ENCODE measurements around the gene NUB1. TPM values are rescaled to one million over a fixed set of nuclear protein-coding genes. Genes with fewer than 3 reads are reported as not detected.

NUB1 gene
- total RNA-seq, 1 experiment from 2014 or later: 48.5 TPM

DNA sequence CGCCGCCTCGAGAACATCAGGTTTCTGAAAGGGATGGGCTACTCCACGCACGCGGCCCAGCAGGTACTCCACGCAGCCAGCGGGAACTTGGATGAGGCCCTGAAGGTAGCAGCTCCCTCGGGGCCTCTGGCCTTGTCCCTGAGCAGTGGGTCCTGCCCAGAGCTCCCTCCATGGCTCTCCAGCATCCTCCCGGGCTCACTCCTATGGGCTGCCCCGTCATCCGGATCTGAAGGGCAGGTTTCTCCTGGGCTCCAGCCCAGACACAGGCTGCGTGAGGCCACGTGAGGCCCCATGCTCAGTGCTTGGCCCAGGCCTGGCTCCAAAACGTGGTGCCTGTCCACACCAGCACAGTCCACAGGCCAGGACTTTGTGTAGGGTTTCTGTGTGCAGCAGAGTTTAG lies 32.5 kb downstream of the NUB1 start:
- H3K4me1 ChIP-seq (ENCODE audit: insufficient read depth, low read length): no peaks in the 10 kb centered on the region
- H4K91ac ChIP-seq (ENCODE audit: insufficient read length, low read depth, low read length): no peak overlapping the region
- no peak overlapping the region for H3K18ac ChIP-seq (ENCODE audit: insufficient read length, low read depth, low read length)
- no peak overlapping the region for H3K4ac ChIP-seq (ENCODE audit: low read depth, low read length)
- no peak overlapping the region for H3K4me2 ChIP-seq (ENCODE audit: insufficient read depth, insufficient read length, low read length)
- H3K36me3 Mint-ChIP-seq (ENCODE audit: insufficient read depth in 1 of 3, low read depth in 3 of 3): peaks cover 5 to 57% (median 44%) of the 10 kb centered on the region in 3 experiments
- no peak overlapping the region for H3K9ac ChIP-seq (ENCODE audit: extremely low read depth, insufficient read length, low read length)
- no peak overlapping the region for H3K56ac ChIP-seq (ENCODE audit: insufficient read length, low read depth, low read length)
- no peaks in the 10 kb centered on the region for H3K27me3 ChIP-seq (ENCODE audit: insufficient read depth, low read length)
- no peak overlapping the region for H2AK5ac ChIP-seq (ENCODE audit: insufficient read length, low read length)
- WGBS (ENCODE audit: extremely low coverage, insufficient read length, low lambda C conversion rate): no CpG with 5 or more reads among the region's 15 CpGs
- H3T11ph ChIP-seq (ENCODE audit: low read length): no peak overlapping the region
- peak; percentile 24 for DNase-seq
- no peaks in the 10 kb centered on the region for H3K79me2 ChIP-seq (ENCODE audit: insufficient read depth, low read length)
- H4K5ac ChIP-seq (ENCODE audit: insufficient read length, low read depth, low read length): no peak overlapping the region
- H3K4me3 Mint-ChIP-seq: no peak overlapping the region
- peak overlapping the region in 1 of 3 experiments; percentile 66; a peak in 1 of 7 replicates for H3K27ac Mint-ChIP-seq
- peaks cover 18 to 21% of the 10 kb centered on the region in 2 experiments for H3K4me1 Mint-ChIP-seq
- H2BK5ac ChIP-seq (ENCODE audit: insufficient read length, low read length): no peak overlapping the region
- H4K20me1 ChIP-seq (ENCODE audit: control insufficient read depth, insufficient read depth, insufficient read length): peaks cover 1% of the 10 kb centered on the region
- H4K8ac ChIP-seq (replicated peaks; ENCODE audit: insufficient read length, low read depth, low read length): no peak overlapping the region
- no peaks in the 10 kb centered on the region for H3K79me1 ChIP-seq (ENCODE audit: insufficient read depth, low read depth, low read length, poor library complexity, severe bottlenecking)
- H3K27me3 Mint-ChIP-seq (ENCODE audit: low read depth): no peaks in the 10 kb centered on the region; the same call in 1 of the 2 replicates
- no peak overlapping the region for H2BK15ac ChIP-seq (ENCODE audit: low read depth, low read length)
- no peak overlapping the region for H3K27ac ChIP-seq (ENCODE audit: insufficient read length, low read depth, low read length)
- H2BK120ac ChIP-seq (ENCODE audit: low read depth, low read length, poor library complexity, severe bottlenecking): no peak overlapping the region
- H3K23me2 ChIP-seq (ENCODE audit: insufficient read length, low read depth, low read length, poor library complexity, severe bottlenecking): no peaks in the 10 kb centered on the region
- H2BK12ac ChIP-seq (ENCODE audit: insufficient read length, low read depth, low read length): no peak overlapping the region
- H3K9me3 ChIP-seq (ENCODE audit: control insufficient read depth, low read depth, low read length): no peaks in the 10 kb centered on the region
- H3K14ac ChIP-seq (ENCODE audit: insufficient read depth, low read length): no peak overlapping the region
- no peak overlapping the region for H2BK20ac ChIP-seq (ENCODE audit: low read depth, low read length, poor library complexity, severe bottlenecking)
- H3K9me3 Mint-ChIP-seq: no peaks in the 10 kb centered on the region
- H2AFZ ChIP-seq (ENCODE audit: low read length): no peak overlapping the region
- no peak overlapping the region for H3K23ac ChIP-seq (ENCODE audit: insufficient read length, low read depth, low read length)
- TF ChIP-seq, protein P1, sequence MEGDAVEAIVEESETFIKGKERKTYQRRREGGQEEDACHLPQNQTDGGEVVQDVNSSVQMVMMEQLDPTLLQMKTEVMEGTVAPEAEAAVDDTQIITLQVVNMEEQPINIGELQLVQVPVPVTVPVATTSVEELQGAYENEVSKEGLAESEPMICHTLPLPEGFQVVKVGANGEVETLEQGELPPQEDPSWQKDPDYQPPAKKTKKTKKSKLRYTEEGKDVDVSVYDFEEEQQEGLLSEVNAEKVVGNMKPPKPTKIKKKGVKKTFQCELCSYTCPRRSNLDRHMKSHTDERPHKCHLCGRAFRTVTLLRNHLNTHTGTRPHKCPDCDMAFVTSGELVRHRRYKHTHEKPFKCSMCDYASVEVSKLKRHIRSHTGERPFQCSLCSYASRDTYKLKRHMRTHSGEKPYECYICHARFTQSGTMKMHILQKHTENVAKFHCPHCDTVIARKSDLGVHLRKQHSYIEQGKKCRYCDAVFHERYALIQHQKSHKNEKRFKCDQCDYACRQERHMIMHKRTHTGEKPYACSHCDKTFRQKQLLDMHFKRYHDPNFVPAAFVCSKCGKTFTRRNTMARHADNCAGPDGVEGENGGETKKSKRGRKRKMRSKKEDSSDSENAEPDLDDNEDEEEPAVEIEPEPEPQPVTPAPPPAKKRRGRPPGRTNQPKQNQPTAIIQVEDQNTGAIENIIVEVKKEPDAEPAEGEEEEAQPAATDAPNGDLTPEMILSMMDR (conservative IDR thresholded peaks at IDR 0.05): no peak
